Lower leg skin (tissue), 3 donors: Measurements from ENCODE around the gene CD9.

Source experiments
- CTCF ChIP-seq, 3 donors: fragments of 450-650 bp; IDR thresholded peaks; one replicate each; pipeline ENCODE4 v1.5.1; 2016; ENCODE audit warnings: antibody characterized with exemption in 3 of 3, mild to moderate bottlenecking in 3 of 3, moderate library complexity in 2 of 3
- POLR2A ChIP-seq, 2 donors: fragments of 450-650 bp; IDR thresholded peaks; one replicate each; pipeline ENCODE4 v1.6.1; 2016 to 2017; ENCODE audit warnings: antibody characterized with exemption in 2 of 2, mild to moderate bottlenecking in 1 of 2, moderate library complexity in 1 of 2

GRCh38 chr12:6224550-6224949, 24.4 kb downstream of the CD9 start:
- no peak for TF ChIP-seq POLR2A (IDR thresholded peaks at IDR 0.05)
- TF ChIP-seq CTCF (IDR thresholded peaks at IDR 0.05) = no peak
